Activated effector memory CD4-positive, alpha-beta T cell treated with anti-CD3 and anti-CD28 coated beads, Interleukin-2, amount 50 U/mL, for 16 hours (primary cell): ENCODE measurements around the gene MRPL46.
"Not testable (repeated sequence)": the region's sequence is repeated elsewhere in the genome, so short reads cannot be mapped to it uniquely, and the experiment has no call there.

ENCODE experiments used
- DNase-seq: peaks from one replicate; pipeline ENCODE4 v3.0.0-alpha.2; 2020

The MRPL46 gene

DNA sequence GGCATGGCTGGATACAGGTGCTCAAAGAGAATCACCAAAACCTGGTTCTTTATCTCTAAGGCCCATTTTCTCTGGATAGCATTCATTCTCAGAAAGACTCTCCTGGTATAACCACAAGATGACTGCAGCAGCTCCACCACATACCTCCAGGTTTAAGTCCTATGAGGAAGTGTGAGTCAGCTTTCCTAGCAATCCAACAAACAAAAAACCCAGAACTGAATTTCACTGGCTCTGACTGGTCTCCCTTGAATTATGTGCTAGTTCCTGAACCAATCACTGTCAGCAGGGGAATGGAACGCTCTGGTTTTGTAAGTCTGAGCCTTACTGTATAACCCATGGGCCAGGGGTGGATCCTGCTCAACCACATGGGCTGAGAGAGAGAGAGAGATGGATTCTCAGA lies 27.2 kb downstream of the MRPL46 start:
- no peak for DNase-seq

DNA sequence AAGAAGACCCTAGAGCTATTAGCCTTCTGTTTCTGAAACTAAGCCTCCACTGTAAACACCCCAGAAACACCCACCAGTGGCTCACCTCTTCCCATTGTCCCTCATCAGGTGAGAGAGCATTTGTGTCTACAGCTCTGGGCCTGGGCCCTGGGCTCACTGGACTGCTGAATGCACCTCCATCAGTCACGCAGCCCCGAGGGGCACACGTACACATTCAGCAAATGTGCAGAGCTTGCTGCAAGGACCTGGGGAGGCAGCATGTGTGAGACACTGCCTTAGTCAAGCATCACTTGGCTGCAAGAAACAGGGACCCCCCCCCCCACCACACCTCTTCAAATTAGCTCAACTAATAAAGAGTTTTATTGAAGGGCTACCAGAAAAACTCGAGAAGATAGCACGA lies 29.0 kb downstream of the MRPL46 start:
- DNase-seq, result no peak

DNA sequence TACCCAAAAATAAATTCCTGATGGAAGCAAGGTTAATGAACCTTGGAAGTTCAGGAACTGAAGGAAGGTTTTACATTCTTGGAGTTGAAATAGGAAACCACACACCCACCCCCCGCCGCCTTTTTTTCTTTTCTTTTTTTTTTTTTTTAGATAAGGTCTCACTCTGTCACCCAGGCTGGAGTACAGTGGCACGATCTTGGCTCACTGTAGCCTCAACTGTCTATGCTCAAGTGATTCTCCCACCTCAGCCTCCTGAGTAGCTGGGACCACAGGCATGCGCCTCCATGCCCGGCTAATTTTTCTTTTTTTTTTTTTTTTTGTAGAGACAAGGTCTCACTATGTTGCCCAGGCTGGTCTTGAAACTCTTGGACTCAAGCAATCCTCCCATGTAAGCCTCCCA lies 33.1 kb downstream of the MRPL46 start:
- DNase-seq, result not testable (repeated sequence)

DNA sequence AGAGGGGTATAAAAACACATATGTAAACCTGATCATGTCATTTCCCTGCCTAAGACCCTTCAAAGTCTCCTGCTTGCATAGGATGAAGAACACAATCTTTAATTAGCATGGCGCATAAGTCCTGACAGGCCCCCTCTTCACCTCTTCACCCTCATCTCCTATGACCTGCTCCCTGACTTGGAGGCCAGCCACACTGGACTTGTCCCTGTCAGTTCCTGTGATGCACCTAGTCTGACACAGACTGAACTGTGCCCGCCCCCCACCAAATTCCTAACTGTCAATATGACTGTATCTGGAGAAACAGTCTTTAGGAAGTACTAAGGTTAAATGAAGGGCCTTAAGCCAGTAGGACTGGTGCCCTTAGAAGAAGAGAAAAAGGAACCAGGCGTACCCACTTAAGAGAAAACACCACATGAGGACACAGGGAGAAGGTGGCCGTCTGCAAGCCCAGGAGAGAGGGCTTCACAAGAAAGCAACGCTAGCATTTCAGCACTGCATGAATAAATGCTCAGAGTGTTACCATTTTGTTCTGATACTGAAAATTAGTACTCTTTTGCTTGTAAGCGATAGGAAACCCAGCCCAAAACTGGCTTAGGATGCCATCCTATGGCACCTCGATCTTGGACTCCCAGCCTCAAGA lies 34.0 kb downstream of the MRPL46 start:
- DNase-seq, result no peak

DNA sequence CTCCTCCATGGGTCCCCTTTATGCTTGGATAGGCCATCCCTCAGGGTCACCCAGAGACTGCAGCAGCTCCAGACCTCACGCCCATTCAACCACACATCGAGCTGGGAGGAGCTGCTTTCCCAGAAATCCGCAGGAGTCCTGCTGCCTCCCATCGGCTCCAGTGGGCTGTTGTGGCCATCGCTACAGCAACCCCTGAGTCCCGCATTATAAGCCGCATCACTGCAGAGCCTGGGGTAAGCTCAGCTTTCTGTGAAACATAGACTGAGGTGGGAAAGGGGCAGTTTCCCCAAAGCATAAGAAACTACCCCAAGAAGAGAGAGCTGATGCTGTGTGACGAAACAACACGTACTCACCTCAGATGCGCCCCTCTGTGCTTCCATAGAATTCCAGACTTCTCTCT lies 35.7 kb downstream of the MRPL46 start:
- no peak for DNase-seq

DNA sequence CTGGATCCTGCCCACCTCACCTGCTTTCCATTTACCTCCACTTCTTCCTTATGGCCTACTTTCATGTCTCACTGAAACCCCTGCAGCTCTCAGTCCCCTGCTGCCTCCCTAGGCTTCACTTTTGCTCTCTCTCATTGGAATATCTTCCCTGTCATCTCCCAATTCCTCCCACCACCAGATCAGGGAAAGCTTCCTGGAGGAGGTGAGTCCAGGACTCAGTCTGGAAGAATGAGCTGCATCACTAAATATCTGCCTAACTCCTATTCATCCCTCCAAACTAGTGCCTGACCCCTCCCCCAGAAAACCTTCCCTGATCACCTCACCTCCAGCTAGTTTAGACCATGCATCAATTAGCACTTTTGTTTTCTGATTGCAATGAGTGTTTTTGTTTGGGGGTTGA lies 37.1 kb downstream of the MRPL46 start:
- DNase-seq, result no peak

DNA sequence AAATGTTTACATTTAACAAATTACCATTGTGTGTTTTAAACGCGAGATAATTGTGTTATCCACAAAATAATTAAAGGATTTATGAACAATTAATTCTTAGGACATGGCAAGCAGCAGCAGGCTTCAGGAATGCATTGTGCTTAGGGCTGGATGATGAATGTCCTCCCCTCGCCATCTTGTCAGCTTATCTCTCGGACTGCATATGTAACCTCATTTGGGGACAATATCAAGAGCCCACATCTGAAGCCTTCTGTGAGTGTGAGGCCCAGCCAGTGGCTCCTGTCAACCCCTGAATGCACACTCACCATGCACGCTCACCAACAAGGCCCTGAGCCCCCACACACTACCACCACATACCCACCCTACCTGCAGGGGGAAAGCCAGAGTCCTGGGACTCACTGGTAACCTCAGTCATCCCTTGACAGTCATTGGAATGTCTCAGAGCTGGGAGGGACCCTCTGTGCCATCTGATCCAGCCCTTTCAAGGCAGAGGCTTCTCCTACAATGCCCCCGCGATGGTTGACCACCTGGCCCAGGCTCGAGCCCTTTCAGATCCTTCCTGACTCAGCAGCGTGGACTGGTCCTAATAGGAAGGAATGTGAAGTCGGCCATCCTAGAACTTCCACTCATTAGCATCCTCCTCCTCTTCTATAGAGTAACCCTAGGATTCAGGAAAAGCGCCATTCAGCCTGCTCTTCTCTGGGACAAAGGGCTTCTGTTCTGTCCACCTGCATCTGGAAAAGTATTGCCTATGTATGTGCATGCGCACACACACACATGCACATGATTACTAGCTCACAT lies 38.2 kb downstream of the MRPL46 start:
- DNase-seq, result no peak

DNA sequence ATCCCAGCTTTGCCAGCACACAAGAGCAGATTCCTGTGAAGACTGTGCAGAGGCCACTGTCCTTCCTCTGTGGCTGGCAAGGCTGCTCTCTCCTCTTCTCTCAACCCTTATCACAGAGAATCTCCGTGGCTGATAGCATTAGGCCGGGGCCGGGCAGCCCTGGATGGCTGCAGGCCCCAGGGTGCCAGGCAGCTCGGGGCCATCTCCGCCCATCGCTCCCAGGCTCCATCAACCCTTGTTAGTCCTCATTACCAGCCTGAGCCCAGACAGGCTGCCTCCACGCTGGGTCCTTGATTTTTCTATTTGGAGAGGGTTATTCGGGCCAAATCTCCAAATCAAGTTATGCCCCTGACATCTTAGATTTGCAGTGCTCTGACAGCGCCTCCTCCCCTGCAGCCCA lies 39.1 kb downstream of the MRPL46 start:
- no peak for DNase-seq

DNA sequence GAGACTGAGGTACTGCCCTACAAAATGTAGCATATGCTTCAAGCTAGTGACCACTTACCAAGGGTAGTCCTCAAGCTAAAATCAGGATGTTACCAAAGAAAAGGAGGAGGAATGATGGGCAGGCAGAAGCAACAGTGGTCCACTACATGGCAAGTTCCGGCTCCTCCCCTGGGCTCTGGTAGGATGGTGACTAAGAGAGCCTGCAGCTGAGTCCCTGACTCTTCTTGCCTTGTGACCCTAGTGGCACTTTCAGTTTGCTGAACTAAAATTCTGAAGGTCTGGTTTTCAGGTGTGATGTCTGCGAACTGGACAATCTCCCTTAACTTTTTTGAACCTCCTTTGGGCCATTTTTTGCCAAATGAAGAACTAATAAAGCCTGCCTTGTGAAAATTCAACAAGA lies 40.9 kb downstream of the MRPL46 start:
- no peak for DNase-seq

DNA sequence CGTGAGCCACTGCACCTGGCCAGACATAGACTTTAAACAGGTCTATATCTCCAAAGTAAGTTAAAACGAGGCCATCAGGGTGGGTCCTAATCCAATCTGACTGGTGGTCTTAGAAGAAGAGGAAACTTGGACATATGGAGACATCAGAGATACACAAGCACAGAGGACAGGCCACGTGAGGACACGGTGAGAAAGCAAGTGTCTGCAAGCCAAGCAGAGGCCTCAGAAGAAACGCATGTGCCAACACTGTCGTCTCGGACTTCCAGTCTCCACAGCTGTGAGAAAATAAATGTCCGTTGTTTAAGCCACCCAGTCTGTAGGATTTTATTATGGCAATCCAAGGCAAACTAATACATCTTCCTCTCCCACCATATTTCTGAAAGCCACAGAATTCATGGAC lies 43.9 kb downstream of the MRPL46 start:
- no peak for DNase-seq

DNA sequence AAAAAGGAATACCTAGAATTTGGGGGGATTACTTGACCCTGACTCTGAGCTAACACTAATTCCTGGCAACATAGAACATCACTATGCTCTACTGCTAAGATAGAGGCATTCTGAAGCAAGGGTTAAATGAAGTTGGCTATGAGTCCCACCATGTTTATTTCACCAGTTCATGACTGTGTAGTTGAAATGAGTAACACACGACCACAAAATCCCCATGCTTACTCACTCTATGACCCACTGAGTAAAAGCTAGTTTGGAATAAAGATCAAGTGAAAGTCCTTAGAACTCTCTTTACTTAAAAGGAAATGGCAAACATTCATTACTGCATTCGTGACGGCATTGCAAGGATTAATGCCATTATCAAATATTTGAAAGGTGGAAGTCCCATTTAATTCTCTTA lies 47.4 kb downstream of the MRPL46 start:
- DNase-seq, result no peak
